GM21526 (cell line): ENCODE results near the gene NCOR2.
"Not testable (repeated sequence)": the region's sequence is repeated elsewhere in the genome, so short reads cannot be mapped to it uniquely, and the experiment has no call there.

Source experiments
- ATAC-seq: cut with Tn5 transposase; IDR thresholded peaks from one replicate; pipeline ENCODE4 v1.9.1; 2021; ENCODE audit warnings: moderate library complexity; ENCODE audit not compliant: unreplicated experiment, low FRiP score

NCOR2 gene

DNA sequence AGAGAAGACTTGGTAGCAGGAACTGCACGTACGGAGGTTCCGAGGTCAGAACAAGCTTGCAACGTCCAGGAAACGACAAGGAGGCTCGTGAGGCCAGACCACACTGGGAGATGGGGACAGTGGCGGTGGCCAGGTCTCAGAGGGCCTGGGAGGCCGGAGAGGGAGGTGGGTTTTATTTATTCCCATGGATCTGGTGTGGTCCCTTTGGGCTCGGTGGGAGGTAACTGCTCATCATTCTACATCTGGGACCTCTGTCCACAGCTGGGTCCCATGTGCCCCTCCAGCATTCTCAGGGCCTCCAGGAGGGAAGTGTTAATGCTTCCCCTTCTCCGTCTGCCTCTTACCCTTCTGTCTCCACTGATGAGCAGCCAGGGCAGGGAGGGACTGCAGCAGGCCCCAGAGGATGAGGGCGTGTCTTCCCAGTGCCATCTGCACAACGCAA lies 35.7 kb upstream of the NCOR2 start:
- ATAC-seq: no peak

DNA sequence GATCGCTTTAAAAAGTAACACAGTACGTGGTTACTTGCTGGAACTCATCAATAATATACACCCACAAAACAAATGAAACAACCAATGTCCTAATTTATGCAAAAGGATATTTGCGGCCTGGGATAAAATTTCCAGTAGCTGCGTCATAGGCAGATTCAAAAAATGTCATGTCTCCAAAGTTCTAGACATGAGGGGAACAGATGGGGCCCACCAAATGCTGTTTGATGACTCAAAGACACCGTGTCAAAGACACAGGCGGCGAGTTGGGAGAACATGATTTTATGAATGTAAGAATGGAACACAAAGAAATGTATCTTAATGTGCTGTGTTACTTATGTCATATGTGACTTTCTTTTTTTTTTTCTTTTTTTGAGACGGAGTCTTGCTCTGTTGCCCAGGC lies 34.3 kb upstream of the NCOR2 start:
- ATAC-seq: no peak

- no peak for ATAC-seq
Measured at GRCh38 chr12:124599074-124599999, 31.9 kb upstream of the NCOR2 start.

- ATAC-seq: no peak
Measured at GRCh38 chr12:124597041-124597440, 29.6 kb upstream of the NCOR2 start.

DNA sequence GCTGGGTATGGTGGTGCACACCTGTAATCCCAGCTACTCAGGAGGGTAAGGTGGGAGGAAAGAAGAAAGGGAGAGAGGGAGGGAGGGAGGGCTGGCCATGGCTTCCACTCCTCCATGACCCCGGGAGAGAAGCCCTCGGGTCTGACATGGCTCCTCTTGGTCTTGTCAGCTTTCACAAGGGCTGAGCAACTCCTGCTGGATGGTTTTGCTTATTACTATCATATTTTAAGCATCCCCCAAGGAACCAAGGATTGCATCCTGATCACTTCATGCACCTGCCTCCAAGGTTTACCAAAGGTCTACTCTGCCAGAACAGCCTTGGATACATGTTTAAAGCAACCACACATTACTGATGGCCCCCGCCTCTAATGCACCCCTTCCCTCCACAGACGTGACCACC lies 28.0 kb upstream of the NCOR2 start:
- ATAC-seq: no peak

GRCh38 chr12:124594851-124595250 lies 27.4 kb upstream of the NCOR2 start:
- no peak for ATAC-seq

DNA sequence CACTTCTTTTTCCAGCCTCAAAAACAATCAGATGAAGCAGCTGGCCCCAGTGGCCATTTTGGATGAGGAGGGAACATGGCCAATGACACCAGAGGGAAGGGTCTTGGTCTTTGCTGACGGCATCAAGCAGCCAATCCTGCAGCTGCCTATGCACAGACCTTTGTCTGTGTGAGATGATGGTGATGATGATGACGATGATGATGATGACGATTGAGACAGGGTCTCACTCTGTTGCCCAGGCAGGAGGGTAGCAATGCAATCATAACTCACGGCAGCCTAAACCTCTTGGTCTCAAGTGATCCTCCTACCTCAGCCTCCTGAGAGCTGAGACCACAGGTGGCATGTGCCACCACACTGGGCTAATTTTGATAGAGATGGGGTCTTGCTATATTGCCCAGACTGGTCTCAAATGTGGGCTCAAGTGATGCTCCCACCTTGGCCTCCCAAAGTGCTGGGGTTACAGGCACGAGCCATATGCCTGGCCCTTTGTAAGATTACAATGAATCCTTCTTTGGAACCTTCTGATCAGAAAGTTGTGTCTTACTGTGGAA lies 26.5 kb upstream of the NCOR2 start:
- ATAC-seq: no peak

- no peak for ATAC-seq
Measured at GRCh38 chr12:124593176-124593575, 25.8 kb upstream of the NCOR2 start.

DNA sequence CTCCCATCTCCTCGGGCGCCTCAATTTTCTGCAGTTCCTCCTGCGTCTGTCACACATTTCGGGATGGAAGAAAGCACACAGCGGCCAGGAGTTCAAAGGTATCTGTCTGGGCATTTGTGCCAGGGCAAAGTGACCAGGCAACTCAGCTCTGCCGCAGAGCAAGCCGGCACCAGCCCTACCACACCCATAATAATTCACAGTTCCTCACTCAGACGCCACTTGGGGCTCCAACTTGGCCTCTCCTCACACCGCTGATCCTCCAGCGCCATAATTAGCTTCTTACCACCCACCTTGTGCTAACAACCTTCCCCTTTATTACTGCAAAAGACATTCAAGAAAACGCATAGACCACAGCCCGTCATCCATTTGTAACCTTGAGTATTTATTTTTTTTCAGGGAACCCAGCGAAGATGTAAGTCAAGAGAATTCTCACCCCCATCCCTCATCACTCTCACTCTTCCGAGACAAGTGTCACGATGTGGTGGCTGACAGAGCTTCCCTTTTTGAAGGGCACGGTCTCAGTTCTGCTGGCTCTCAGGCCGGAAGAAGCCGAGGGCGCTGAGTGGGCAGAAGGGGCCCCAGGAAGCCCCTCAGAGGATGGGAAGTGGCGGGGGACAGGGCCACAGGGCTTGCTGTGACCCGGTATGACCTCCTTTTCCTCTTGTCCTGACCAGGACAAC lies 25.2 kb upstream of the NCOR2 start:
- no peak for ATAC-seq

- no peak for ATAC-seq
Measured at GRCh38 chr12:124592050-124592449, 24.6 kb upstream of the NCOR2 start.

- ATAC-seq: no peak
Measured at GRCh38 chr12:124590447-124590846, 23.0 kb upstream of the NCOR2 start.

DNA sequence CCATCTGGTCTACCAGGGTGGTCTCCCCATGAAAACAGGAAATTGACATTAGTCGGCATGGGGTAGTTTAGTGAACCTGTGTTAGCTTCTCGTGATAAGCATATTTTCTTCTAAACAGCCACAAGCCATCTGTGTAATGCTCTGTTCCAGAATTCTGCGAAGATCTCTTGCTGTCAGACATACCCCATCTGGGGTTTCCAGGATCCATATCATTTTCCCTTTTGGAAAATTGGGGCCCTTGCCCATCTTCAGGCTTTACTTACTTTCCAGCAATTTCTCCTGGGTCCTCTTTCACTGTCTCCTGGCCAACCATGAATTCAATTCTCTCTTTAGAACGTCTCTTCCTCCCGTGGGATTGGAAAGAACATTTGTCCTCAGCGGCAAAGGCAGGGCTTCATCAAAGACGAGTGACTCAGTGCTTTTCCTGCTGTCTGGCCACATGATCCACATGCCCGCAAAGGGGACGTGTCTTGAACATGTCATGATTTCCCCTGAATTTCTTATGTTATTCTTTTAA lies 21.4 kb upstream of the NCOR2 start:
- ATAC-seq: no peak

DNA sequence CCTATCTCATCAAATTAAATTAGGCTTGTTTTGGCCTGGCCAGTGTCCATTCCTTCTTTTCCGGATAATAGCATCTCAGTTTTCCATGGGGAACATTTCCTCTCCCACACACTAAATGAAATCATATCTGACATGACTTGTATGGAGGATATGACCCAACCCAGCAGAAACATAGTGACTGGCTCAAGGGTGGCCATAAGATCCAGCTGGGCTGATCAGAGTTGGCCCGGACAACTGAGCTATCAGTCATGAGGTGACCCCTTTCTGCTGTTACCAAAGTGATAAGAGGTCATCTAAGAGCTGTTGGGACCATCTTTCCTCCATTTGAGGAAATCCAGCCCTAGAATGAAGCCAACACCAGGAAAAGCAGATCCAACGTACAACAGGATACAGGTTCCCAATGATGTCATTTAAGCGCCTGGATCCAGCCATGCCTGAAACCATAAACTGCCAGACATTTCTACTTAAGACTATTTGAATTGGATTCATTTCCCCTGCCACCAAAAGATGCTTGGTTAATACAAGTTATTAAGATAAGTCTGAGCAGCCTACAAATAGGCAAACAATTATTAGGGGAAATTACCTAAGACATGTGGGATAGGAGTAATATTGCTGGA lies 20.7 kb upstream of the NCOR2 start:
- ATAC-seq: no peak

GRCh38 chr12:124586756-124587155 lies 19.3 kb upstream of the NCOR2 start:
- ATAC-seq: no peak

DNA sequence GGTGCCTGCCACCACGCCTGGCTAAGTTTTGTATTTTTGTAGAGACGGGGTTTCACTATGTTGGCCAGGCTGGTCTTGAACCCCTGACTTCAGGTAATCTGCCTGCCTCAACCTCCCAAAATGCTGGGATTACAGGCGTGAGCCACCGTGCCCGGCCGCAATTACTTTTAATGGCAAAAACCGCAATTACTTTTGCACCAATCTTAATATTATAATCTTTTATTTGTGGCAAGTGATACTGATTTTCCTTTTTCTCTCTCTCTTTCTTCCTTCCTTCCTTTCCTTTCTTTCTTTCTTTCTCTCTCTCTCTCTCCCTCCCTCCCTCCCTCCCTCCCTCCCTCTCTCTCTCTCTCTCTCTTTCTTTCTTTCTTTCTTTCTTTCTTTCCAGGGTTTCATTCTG lies 17.1 kb upstream of the NCOR2 start:
- ATAC-seq: not testable (repeated sequence)

GRCh38 chr12:124583854-124584253 lies 16.4 kb upstream of the NCOR2 start:
- ATAC-seq: no peak

GRCh38 chr12:124582108-124582424 lies 14.7 kb upstream of the NCOR2 start:
- no peak for ATAC-seq

DNA sequence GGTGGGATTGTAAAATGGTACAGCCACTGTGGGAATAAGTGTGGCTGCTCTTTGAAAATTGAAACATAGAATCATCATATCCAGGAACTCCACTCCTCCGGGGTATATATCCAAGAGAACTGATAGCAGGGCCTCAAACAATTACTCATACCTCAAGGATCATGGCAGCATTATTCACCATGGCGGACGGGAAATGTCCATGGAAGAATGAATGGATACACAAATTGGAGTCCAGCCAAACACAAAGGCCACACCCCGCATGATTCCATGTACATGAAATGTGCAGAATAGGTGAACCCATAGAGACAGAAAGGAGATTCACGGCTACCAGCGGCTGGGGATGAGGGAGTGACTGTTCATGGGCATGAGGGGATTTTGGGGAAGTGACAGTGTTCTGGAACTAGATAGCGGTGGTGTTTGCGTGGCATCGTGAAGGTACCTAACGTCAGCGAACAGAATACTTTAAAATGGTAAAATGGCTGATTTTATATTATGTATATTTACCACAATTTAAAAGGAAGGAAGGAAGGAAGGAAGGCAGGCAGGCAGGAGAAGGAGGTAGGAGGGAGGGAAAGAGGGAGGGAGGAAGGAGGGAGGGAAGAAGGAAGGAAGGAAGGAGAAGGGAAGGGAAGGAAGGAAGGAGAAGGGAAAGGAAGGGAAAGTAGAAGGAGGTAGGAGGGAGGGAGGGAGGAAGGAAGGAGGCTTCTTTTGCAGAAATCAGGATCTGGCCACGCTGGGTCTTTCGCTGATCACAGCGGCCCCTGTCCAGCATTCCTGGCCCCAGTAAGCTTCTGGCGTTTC lies 14.1 kb upstream of the NCOR2 start:
- no peak for ATAC-seq

- ATAC-seq: no peak
Measured at GRCh38 chr12:124579921-124580517, 12.6 kb upstream of the NCOR2 start.

DNA sequence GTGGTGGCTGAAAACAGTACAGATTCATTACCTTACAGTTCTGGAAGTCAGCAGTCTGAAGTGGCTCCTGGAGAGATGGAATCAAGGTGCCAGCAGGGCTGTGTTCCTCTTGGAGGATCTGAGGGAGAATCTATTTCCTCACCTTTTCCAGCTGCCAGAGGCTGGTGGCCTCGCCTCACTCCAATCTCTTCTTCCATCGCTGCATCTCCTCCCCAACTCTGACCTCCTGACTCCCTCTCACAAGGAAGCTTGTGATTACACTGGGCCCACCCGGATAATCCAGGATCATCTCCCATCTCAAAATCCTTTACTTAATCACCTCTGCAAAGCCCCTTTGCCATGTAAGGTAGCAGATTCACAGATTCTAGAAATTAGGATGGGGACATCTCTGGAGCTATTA lies 11.4 kb upstream of the NCOR2 start:
- ATAC-seq: no peak
